ENCODE results near the gene PNPLA6. TPM values are rescaled to one million over a fixed set of nuclear protein-coding genes. Genes with fewer than 3 reads are reported as not detected.
A peak's percentile ranks its signal among the peaks of the same experiment; 100 is the strongest.

The PNPLA6 gene
- total and polyA plus RNA-seq, 2 of the 13 experiments (the other 11 are each of a cell fraction or from before 2014, with no cell fraction given), result 24.9 to 28.2 TPM

DNA sequence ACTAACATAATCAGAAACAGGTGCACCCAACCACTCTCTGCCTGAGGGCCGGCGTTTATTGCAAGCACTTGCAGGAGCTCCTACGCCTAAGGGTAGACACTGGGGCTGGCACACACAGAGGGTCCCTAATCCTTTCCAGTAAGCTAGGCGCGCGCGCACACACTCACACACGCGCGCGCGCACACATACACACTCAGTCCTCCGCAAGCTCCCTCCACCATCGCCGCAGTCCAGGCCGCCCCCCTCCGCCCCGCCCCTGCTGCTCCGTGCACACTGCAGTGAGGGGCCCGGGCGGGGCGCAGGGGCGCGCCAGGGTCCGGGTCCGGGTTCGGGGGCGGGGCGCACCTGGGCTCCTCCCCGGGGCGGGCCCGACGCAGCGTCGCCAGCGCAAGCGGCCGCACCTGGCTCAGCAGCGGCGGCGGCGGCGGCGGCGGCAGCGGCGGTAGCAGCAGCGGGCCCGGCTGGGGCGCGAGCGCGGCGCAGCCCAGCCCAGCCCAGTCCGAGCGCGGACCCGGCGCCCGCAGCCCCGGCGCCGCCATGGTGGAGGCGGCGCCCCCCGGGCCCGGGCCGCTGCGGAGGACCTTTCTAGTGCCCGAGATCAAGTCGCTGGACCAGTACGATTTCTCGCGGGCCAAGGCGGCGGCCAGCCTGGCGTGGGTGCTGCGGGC lies 60.1 kb downstream of the PNPLA6 start, which contains the start of gene CAMSAP3 (continued):
- peak; percentile 46; the same call in 1 of the 2 replicates for TF ChIP-seq KDM2A (CRISPR knock-in tag; IDR thresholded peaks at IDR 0.05; ENCODE audit: borderline replicate concordance, low read depth)
- peak; percentile 89 for TF ChIP-seq ZBTB43 (CRISPR knock-in tag; conservative IDR thresholded peaks at IDR 0.05)
- TF ChIP-seq MXI1 (IDR thresholded peaks at IDR 0.05; ENCODE audit: borderline replicate concordance, low read depth, low read length), result peak; percentile 25; the same call in 1 of the 3 replicates
- TF ChIP-seq ZNF441 (CRISPR knock-in tag; IDR thresholded peaks at IDR 0.05; ENCODE audit: borderline replicate concordance), result 0 out of 2 replicates have a peak, but pooled peaks have one; percentile 33
- peak in 1 of 2 experiments; percentile 38; a peak in 1 of 4 replicates for TF ChIP-seq POLR2A (IDR thresholded peaks at IDR 0.05; ENCODE audit: insufficient read depth in 1 of 2, low read depth in 2 of 2, low read length in 2 of 2)
- TF ChIP-seq ZBTB7B (CRISPR knock-in tag; IDR thresholded peaks at IDR 0.05), result 0 out of 2 replicates have a peak, but pooled peaks have one; percentile 47
- TF ChIP-seq THAP11 (CRISPR knock-in tag; IDR thresholded peaks at IDR 0.05), result peak; percentile 38; the same call in 1 of the 2 replicates
- peak; percentile 58 for TF ChIP-seq PAXIP1 (CRISPR knock-in tag; conservative IDR thresholded peaks at IDR 0.05)
- peak; percentile 61; the same call in 1 of the 2 replicates for TF ChIP-seq ZNF800 (CRISPR knock-in tag; IDR thresholded peaks at IDR 0.05)
- 0 out of 2 replicates have a peak, but pooled peaks have one; percentile 14 for TF ChIP-seq ZNF792 (CRISPR knock-in tag; IDR thresholded peaks at IDR 0.05)
- no peak for TF ChIP-seq RELA (CRISPR knock-in tag; IDR thresholded peaks at IDR 0.05)
- TF ChIP-seq PATZ1 (CRISPR knock-in tag; IDR thresholded peaks at IDR 0.05), result peak; percentile 88
- no peak for TF ChIP-seq KLF12 (CRISPR knock-in tag; IDR thresholded peaks at IDR 0.05; ENCODE audit: borderline replicate concordance)
- no peak for TF ChIP-seq ZFP90 (CRISPR knock-in tag; IDR thresholded peaks at IDR 0.05; ENCODE audit: borderline replicate concordance)
- TF ChIP-seq SP5 (CRISPR knock-in tag; IDR thresholded peaks at IDR 0.05; ENCODE audit: borderline replicate concordance, low read depth), result peak; percentile 57; the same call in 1 of the 2 replicates
- TF ChIP-seq KDM6A (CRISPR knock-in tag; IDR thresholded peaks at IDR 0.05; ENCODE audit: low read depth), result 0 out of 2 replicates have a peak, but pooled peaks have one; percentile 29
- TF ChIP-seq YEATS4 (CRISPR knock-in tag; IDR thresholded peaks at IDR 0.05; ENCODE audit: borderline replicate concordance), result peak; percentile 23; the same call in 1 of the 2 replicates
- TF ChIP-seq DMAP1 (CRISPR knock-in tag; IDR thresholded peaks at IDR 0.05), result no peak
- TF ChIP-seq SOX13 (IDR thresholded peaks at IDR 0.05), result no peak
- peak in 1 of 2 experiments; percentile 19; a peak in 1 of 4 replicates for TF ChIP-seq SOX13 (CRISPR knock-in tag; conservative IDR thresholded peaks at IDR 0.05 in 1 of 2, IDR thresholded peaks at IDR 0.05 in 1 of 2)

Measured in HepG2 (cell line).